HG03139 (cell line): ENCODE results near the gene P2RY12.
"Not testable (repeated sequence)": the region's sequence is repeated elsewhere in the genome, so short reads cannot be mapped to it uniquely, and the experiment has no call there.

Experiments
- ATAC-seq: cut with Tn5 transposase; IDR thresholded peaks from one replicate; pipeline ENCODE4 v1.9.1; 2021; ENCODE audit not compliant: unreplicated experiment

The P2RY12 gene

DNA sequence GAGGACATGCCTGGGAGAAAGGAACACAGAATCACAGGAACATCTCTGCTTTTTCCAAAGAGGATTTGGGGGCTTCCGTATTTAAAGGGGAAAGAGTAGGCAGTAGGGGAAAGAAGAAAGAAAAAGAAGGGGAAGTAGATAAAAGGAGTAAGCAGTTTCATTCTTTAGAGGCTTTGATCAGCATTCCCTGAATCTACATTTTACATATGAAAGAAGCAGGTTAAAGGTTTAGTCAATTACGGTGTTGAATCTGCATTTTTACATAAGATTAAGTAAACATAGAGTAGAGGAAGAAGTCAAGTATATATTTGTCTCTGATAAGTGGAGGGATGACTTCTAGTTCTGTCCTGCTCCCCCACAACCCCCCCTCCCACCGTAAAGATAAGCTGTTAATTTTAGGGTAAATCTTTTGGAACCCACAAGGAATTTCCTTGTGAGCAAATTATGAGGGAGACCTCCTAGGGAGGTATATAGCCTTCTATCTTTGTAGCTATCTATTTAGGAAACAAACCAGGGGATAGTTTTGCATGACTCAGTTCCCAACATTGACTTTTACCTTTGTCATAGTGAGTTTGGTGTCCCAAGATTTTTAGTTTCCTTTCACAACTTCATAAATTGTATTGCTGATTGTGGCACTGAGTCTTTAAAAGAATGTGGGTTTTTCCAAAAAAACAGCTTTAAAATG, 8.7 kb upstream of the P2RY12 start:
- ATAC-seq = no peak

DNA sequence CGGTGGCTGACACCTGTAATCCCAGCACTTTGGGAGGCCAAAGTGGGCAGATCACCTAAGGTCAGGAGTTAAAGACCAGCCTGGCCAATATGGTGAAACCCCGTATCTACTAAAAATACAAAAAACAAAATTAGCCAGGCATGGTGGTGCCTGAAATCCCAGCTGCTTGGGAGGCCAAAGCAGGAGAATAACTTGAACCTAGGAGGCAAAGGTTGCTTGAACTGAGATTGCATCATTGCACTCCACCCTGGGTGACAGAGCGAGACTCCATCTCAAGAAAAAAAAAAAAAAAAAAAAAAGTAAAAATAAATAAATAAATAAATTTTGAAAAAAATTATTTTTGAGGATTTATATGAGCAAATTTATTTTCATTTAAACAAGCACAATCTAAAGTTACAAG, 7.6 kb upstream of the P2RY12 start:
- ATAC-seq = not testable (repeated sequence)

DNA sequence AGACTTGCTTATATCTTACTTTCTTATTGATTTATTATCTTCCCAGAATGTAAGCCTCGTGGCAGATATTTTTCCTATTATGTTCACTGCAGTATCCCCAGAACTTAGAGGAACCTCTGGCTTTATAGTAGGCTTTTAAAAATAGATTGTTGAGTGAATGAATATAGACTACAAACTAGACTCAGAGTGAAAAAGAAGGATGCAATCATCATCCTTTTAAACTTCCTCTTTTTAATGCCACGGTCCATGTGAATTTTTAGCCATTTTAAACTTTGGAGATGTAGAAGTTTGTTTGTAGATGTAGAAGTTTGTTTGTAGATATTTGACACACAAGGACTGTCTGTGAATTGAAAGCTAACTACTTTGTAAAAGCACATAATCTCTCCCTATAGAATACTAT, 7.2 kb upstream of the P2RY12 start:
- ATAC-seq = no peak

DNA sequence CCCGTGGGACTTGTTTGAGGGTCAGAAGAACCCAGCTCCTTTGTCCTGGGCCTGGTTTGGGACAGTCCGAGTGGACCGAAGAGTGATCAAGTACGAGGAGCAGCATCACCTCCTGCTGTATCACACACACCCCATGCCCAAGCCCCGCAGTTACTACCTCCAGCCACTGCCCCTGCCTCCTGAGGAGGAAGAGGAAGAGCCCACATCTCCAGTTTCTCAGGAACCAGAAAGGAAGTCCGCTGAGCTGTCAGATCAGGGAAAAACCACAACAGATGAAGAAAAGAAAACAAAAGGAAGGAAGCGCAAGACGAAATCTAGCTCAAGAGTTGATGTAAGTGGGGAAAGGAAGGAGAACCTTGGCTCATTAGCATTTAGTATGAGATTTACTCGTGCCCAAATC, 3.3 kb upstream of the P2RY12 start:
- ATAC-seq = no peak

DNA sequence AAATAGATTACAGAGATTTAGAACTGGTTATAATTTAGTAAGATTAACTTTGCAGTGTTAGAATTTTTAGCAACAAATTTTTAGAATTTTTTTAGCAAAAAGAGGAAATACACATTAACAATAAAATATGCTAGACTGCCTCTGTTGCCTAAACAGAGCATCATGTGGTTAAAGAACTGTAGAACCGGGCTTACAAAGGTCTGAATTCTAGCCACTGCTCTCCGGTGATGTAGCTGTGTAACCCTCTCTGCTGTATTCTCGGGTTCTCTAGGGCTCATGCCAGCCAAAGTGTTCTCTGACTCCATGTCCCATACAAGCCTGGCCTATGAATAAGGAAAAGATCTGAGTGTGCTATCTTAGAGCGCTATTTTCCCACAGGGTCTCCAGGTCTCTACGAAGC, 2.9 kb upstream of the P2RY12 start:
- ATAC-seq = no peak

DNA sequence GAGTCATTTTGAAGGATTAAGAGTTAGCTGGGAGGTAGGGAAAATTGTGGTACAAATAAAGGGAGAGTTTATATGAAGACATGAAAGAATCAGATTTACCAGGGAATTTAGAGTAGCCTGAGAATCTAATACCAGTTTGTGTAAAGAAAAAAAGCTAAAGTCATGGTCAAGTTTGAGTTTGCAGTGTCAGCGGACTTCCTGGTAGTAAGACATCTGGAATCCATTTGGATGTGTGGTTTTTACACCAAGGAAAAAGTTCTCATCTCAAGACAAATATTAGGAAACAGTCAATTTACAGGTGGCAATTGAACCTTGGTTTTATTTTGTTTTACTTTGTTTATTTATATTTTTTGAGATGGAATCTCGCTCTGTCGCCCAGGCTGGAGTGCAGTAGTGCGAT, 1.5 kb upstream of the P2RY12 start:
- no peak for ATAC-seq

DNA sequence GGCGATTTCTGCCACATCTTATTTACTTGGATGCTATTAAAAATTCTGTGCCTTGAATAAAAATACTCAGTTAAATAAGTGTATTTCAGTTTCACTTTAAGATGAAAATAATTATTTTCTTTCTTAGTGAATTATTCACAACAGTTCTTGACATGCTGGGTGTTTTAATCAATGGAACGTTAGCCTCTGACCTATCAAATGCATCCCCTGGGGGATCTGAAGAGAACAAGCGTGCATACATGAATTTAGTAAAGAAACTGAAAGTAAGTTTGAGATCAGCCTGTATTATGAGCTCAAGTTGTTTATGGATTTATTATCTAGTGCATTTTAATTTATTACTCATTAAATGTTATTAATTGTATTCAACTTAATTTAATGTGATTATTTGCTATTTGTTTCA, 597 bp downstream of the P2RY12 start:
- peak; percentile 52 for ATAC-seq

DNA sequence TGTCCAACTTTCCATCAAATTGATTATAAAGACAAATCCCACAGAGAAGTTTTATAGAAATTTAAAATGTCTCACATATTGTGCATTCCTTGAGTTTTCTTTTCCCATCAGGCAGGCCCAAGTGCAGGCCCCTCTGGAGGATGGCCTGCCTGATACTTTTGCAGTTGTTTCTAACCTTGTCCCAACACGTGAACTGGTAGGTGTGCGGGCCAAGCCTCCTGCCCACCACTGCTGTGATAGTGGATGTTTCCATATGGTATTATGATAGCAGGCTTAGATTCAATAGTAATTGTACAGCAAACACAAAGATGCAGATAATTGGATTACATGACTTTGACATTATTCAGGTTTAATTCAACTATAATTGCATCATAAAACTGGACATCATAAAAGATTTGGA, 1.4 kb downstream of the P2RY12 start:
- ATAC-seq = no peak

DNA sequence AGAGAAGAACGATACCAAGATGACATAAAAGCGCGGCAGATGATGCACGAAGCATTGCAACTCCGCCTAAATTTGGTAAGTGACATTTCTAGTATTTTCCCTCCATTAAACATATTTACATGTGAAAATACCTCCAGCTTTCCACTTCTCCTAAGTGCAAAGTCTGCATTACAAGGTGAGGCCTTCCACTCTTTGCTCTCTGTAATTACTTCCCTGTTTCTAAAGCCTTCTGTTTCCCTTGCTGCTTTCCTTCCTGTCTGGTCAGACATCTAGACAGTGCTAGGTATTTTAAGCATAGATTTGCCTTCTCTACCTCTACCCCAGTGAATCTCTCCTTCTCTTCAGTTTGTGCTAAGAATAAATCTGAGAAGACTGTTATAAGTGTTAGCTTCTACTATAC, 1.9 kb downstream of the P2RY12 start:
- ATAC-seq = peak; percentile 34

DNA sequence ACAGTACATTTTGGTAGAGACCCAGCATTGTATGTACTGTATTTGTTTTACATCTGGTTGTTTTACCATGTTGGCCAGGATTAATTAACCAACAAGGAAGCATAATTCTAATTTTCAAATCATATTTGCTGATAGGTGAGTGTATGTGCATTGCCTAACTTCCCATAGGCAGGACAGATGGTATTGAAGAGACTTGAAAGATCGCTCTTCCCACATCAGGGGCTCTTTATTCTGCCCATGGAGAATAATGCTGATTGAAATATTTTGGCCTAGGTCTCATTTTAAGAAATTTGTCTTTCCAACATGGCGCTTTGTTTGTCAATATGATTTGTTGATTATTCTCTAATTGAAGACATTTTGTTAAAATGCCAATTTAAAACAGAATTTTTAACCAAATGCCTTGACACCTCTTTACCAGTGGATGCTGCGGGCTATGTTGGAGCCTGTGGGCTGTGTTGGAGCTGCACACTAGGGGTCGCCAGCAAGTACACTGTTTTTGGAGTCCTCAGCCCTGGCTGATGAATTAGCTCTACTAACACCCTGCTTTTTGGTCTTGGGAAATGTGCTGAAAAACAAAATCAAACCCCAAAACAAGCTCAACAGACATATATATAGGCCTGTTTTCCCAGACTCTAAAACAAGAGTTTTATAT, 5.3 kb downstream of the P2RY12 start:
- peak; percentile 37 for ATAC-seq

DNA sequence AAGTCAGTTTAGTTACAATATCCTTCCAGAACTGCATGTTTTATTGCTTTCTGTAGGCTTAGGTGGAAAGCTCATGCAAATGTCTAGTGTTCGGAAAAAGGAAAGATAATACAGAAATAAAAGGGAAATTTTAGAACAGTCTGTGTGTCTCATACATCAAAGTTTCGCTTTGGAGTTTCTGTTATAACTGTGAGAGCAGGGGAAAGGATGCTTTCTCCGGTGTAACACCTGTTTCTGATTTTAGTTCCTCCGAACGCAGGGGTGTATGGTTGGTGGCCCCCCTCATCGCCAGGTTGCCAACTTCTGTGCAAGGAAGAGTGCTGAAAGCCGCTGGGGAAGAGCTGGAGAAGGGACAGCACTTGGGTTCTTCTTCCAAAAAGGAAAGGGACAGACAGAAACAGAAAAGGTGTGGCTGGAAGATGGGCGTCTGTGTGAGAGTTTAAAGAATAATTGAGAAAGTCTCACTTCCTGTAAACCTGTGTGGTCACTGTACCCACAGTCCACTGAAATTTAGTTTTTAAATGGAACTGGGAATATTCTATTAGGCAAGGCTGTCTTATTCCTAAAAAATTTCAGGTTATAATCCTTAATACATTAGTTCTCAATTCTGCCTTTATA, 6.7 kb downstream of the P2RY12 start:
- ATAC-seq = no peak

DNA sequence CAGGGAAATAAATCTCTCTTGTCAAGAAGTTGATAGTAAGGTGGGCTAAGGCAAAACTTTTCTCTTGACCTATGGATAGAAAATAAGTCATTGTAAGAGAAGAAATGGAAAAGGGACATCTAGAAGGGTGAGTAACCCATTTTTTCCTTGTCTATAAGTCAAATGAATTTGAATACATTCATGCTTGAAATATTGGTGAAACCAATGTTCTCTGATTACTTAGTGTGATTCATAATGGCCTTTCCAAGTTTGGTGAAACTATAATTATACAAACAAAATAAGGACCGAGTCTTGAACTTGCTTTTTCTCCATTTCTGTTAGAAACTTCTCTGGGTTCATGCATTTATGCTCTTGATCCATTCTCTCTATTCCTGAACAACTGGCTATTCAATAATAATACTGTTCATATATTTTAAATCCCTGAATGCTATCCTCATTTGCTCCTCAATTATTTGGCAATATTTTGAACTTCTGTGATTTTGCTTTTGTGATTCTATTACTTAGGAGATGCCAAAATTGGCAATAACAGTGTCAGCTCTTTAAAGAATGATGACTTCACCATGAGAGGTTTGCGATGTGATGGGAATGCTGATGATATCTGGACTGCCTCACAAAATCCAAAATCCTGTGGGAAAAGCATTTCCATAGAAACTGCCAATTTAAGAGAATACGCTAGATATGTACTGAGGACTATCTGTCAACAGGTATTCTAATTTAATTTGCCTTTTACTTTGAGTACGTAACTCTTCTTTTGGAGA, 12.3 kb downstream of the P2RY12 start:
- ATAC-seq = no peak

DNA sequence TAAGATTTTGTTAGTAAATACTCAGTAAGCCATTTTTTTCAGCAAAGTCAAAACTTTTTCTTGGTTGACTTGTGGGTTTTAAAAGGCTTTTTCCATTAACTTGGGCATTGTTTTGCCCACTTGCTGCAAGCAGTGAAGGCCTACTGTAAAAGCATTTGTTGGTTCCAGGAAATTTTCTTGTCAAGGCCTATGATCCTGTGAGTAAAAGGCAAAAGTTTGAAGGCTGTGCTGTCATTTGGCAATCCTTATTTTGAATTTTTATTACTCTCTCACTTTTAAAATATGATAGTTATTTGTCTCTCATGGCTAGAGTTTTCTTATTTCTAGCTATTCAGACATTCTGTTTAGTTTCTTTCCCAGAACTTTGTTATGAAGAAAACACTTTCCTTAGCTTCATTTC, 13.0 kb downstream of the P2RY12 start:
- ATAC-seq = no peak

DNA sequence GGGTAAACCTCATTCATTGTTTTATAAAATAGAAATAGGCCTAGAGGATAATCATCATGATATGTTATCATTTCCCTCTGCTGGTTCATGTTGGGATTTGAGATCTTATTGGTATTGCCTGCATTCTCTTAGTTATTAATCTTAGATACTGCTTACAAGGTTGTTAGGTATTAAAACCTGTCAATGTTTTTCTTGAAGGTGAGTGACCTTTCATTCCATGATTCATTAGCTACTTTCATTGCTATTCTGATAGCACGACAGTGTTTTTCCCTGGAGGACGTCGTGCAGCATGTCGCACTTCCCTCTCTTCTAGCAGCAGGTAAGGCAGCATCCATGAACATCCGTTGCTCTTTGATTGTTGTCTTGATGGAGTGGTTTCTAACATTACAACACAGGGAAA, 17.1 kb downstream of the P2RY12 start:
- ATAC-seq = no peak

DNA sequence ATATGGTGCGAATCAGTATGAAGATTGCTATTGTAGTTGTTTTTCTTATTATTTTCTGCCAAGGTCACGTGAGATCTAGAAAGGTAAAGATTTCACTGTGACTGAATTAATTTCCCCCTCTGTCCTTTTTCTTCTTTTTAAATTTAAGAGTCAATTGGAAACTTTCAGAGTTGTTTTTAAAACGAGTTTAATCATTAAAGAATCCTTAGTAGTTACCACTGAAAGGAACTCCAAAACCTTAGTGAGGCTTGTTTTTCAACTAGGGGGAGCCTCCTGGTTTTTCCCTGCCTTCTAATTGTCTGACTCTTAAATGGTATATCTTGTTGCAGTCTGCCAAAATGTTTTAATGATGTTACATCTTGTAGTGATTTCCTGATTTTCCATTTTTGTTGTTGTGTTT, 17.6 kb downstream of the P2RY12 start:
- ATAC-seq = no peak

DNA sequence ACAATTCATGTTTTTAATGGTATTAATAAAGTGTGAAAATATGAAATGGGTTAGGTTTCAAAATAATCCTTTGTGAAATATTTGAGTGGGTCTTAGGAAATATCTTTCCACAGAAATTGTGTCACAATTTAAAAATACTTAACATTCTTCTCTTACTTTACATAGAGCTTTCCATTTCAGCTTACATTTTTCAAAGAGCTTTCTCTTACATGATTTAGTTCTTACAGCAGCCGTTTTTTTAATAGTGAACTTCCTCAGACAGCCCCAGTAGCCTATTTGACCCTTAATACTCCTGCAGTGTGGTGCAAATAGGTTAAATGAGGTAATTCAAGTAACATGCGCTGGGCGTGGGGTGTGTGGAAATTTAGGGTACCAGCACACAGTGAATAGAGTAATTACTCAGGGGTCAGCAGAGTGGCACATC, 21.8 kb downstream of the P2RY12 start:
- ATAC-seq = no peak

DNA sequence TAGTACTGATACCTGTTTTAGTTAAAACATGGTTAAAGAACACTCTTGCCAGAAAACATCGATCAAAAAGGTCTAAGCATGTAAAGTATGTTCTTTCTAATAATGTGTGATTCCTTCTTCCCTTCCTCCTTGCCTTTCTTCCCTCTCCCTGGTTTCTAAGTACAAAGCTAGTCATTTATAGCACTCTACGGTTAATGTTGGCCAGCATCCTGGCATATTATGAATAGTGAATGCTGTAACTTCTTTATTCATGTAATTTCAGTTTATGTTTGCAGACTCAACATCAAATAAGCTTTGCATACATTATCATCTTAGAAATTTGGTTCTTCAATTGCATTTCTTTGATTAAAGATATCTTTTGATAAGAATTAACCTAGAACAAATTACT, 27.1 kb downstream of the P2RY12 start:
- ATAC-seq = no peak

DNA sequence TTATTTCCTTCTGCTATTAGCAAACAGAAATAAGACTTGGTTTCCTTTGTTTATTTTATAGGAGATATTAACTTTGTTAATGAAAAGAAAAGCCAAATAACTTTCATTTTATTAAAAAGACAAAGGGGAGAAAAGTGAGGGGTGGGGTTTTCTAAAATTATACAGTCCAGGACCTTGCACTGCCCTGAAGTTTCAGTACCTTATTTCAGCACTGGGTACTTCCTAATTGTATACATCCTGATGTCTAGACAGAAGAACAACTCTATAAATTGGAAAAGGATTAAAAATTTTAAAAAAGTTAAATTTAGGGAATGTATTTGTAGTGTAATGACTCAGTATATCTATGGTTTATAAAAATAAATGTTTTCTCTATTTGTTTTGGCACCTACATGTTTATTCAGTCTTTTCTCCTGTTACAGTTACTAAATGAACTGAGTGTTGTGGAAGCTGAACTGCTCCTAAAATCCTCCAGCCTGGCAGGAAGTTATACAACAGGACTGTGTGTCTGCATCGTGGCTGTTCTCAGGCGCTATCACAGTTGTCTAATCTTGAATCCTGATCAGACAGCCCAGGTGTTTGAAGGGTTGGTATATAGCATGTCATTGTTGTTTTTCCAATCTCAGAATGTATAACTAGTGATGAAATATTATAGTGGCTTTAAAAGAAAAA, 27.6 kb downstream of the P2RY12 start:
- ATAC-seq = no peak

DNA sequence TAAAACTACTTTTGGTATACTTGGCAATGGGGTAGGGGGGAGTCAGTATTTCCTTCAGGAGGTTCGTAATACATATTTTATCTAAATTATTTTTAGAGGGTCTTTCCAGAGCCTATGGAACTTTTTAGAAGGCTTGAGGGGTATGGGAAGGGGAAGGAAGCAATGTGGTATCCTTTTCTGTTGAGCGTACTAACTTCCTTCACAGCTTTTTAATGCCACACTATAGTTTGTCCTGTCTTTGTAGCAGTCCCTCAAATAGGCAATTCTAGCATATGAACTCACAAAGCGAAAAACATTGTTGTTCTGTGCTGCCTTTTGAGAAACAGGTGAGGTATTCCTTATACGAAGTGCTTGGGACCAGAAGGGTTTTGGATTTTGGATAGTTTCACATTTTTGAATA, 32.9 kb downstream of the P2RY12 start:
- ATAC-seq = no peak

DNA sequence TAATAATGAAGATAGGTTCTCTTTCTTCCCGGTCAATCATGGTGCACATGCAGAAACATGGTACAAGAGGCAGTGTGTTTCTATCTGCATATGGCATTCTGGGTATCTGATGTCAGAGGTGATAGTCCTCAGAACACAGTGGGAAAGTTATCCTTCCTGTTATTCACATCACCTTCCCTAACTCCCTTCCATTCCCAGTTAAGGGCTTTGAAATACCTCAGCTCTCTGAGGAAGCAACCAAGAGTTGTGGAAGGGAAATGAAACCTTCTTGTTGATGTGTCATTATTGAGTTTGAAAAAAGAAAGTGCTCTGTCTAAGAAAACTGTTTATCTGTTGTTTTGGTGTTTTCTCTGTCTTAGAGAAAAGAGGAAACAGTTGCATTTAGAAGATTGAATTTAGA, 33.3 kb downstream of the P2RY12 start:
- peak; percentile 68 for ATAC-seq

DNA sequence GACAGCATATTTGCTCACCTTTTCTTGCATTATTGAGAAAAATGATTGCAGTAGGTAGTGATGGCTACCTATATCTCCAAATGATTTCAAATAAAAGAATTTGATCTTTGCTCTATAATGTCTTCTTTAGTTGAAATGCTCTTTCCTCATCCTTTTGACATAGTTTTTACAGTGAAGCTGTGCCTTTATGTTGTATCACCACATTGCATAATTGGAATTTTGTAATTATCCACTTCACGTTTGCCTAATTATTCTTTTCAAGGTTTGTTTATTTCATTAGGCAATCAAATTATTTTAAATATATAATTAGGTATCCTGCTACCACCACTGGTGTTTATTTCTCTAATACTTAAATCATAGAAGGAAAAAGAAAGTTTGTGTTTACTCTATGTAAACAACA, 33.9 kb downstream of the P2RY12 start:
- ATAC-seq = no peak
